ENCODE results near the gene PLPPR5. TPM values are rescaled to one million over a fixed set of nuclear protein-coding genes. Genes with fewer than 3 reads are reported as not detected.

The PLPPR5 gene
- total RNA-seq, 4 donors from 2014 or later: 0.20 TPM; not detected in 3

DNA sequence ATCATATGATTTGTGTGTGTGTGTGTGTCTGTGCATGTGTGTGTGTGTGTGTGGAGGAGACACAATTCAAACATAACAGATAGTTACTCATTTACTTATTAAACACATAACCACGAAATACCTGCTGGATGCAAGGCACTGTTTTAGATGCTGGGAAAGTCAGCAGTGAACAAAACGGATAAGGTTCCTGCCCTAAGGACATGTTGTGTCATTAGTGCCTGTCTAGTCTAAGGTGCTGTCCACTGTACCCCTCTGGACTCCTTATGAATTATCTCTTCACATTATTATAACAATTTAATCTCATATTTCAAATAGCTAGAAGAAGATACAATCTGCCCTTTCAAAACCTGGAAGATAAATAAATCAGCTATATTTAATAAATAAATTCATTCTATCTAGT lies 162.4 kb downstream of the PLPPR5 start:
- no peaks in the 10 kb centered on the region for H3K4me1 ChIP-seq
- no peaks in the 10 kb centered on the region for H3K9me3 ChIP-seq
- no peak for DNase-seq (ENCODE audit: low spot score in 2 of 2)
- TF ChIP-seq, protein P1, sequence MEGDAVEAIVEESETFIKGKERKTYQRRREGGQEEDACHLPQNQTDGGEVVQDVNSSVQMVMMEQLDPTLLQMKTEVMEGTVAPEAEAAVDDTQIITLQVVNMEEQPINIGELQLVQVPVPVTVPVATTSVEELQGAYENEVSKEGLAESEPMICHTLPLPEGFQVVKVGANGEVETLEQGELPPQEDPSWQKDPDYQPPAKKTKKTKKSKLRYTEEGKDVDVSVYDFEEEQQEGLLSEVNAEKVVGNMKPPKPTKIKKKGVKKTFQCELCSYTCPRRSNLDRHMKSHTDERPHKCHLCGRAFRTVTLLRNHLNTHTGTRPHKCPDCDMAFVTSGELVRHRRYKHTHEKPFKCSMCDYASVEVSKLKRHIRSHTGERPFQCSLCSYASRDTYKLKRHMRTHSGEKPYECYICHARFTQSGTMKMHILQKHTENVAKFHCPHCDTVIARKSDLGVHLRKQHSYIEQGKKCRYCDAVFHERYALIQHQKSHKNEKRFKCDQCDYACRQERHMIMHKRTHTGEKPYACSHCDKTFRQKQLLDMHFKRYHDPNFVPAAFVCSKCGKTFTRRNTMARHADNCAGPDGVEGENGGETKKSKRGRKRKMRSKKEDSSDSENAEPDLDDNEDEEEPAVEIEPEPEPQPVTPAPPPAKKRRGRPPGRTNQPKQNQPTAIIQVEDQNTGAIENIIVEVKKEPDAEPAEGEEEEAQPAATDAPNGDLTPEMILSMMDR (IDR thresholded peaks at IDR 0.05): no peak
- TF ChIP-seq EP300 (IDR thresholded peaks at IDR 0.05): no peak
- TF ChIP-seq POLR2A (IDR thresholded peaks at IDR 0.05): no peak
- H3K36me3 ChIP-seq: no peaks in the 10 kb centered on the region
- WGBS, 2 donors: 75 to 79% methylated on average over 2 of the region's 2 CpGs
- H3K4me3 ChIP-seq: no peak overlapping the region
- H3K27ac ChIP-seq: no peak overlapping the region
- no peaks in the 10 kb centered on the region for H3K27me3 ChIP-seq

Small RNA genes within 50 kb of the gene (small RNA-seq; reads per million reads assigned to genes)
- gene AL445433.1: not detected
